Measurements from ENCODE around the gene MDM4.

Gene MDM4

GRCh38 chr1:204563780-204564179, 47.6 kb downstream of the MDM4 start:
- DNase-seq = no peak

GRCh38 chr1:204564835-204565234, 48.6 kb downstream of the MDM4 start:
- DNase-seq = no peak

- DNase-seq = peak; percentile 92
Measured at GRCh38 chr1:204565617-204566582, 49.7 kb downstream of the MDM4 start.

- no peak for DNase-seq
Measured at GRCh38 chr1:204566583-204566955, 50.4 kb downstream of the MDM4 start.

GRCh38 chr1:204567071-204567470, 50.9 kb downstream of the MDM4 start:
- DNase-seq = peak; percentile 30

- DNase-seq = no peak
Measured at GRCh38 chr1:204568576-204569315, 52.5 kb downstream of the MDM4 start.

GRCh38 chr1:204569478-204569877, 53.3 kb downstream of the MDM4 start:
- no peak for DNase-seq

- peak; percentile 24 for DNase-seq
Measured at GRCh38 chr1:204570021-204570420, 53.8 kb downstream of the MDM4 start.

GRCh38 chr1:204571128-204571527, 54.9 kb downstream of the MDM4 start:
- DNase-seq = no peak

- no peak for DNase-seq
Measured at GRCh38 chr1:204571631-204572030, 55.4 kb downstream of the MDM4 start.

GRCh38 chr1:204572923-204573922, 57.0 kb downstream of the MDM4 start:
- peak; percentile 26 for DNase-seq

GRCh38 chr1:204574016-204574864, 58.0 kb downstream of the MDM4 start:
- DNase-seq = no peak

- DNase-seq = no peak
Measured at GRCh38 chr1:204574865-204575163, 58.6 kb downstream of the MDM4 start.

- no peak for DNase-seq
Measured at GRCh38 chr1:204575221-204576190, 59.3 kb downstream of the MDM4 start.

- no peak for DNase-seq
Measured at GRCh38 chr1:204576422-204576821, 60.2 kb downstream of the MDM4 start.

- no peak for DNase-seq
Measured at GRCh38 chr1:204577794-204578478, 61.7 kb downstream of the MDM4 start.

GRCh38 chr1:204578867-204579664, 62.9 kb downstream of the MDM4 start:
- DNase-seq = no peak

- DNase-seq = no peak
Measured at GRCh38 chr1:204579681-204580080, 63.5 kb downstream of the MDM4 start.

- DNase-seq = no peak
Measured at GRCh38 chr1:204580862-204581261, 64.7 kb downstream of the MDM4 start.

All from DMS53 (cell line).